Mesothelial cell of epicardium (in vitro differentiated cells): ENCODE data around the gene LNPEP. TPM values are rescaled to one million over a fixed set of nuclear protein-coding genes. Genes with fewer than 3 reads are reported as not detected.
A peak's percentile ranks its signal among the peaks of the same experiment; 100 is the strongest.

ENCODE experiments used
- DNase-seq, 2 experiments: peaks; one replicate each; pipeline ENCODE4 v3.0.0; 2021; ENCODE audit warnings: low spot score in 2 of 2; ENCODE audit not compliant: unreplicated experiment in 2 of 2
- H3K27ac Mint-ChIP-seq: 2 replicates; pipeline ENCODE4 v1.8.0; 2021; ENCODE audit warnings: mixed read lengths
- H3K27me3 Mint-ChIP-seq: 2 replicates; pipeline ENCODE4 v1.8.0; 2021; ENCODE audit warnings: low read depth, mixed read lengths
- H3K36me3 Mint-ChIP-seq: 2 replicates; pipeline ENCODE4 v1.8.0; 2021; ENCODE audit warnings: mixed read lengths
- H3K4me1 Mint-ChIP-seq: 2 replicates; pipeline ENCODE4 v1.8.0; 2021; ENCODE audit warnings: mixed read lengths
- H3K4me3 Mint-ChIP-seq: 2 replicates; pipeline ENCODE4 v1.8.0; 2021; ENCODE audit warnings: mild to moderate bottlenecking, moderate library complexity, mixed read lengths
- H3K9me3 Mint-ChIP-seq: 2 replicates; pipeline ENCODE4 v1.8.0; 2021; ENCODE audit warnings: mixed read lengths
- CTCF ChIP-seq: fragments of 200-600 bp; sonication (generic); IDR thresholded peaks from one replicate; pipeline ENCODE4 v1.5.0; 2021; ENCODE audit warnings: antibody characterized with exemption; ENCODE audit not compliant: unreplicated experiment
- total RNA-seq: library from RNA; stranded (reverse); gene quantifications from 3 replicates; pipeline ENCODE4 v1.2.1, GENCODE V29; 2021

Gene LNPEP
- total RNA-seq, 1 donor from 2014 or later, result 37.3 TPM

- H3K4me3 Mint-ChIP-seq, result no peak overlapping the region
- peaks cover 21% of the 10 kb centered on the region for H3K4me1 Mint-ChIP-seq
- H3K27ac Mint-ChIP-seq, result peak overlapping the region; percentile 76
- no peak for DNase-seq
- no peak for TF ChIP-seq CTCF
- H3K36me3 Mint-ChIP-seq, result peaks cover 16% of the 10 kb centered on the region
- H3K9me3 Mint-ChIP-seq, result no peaks in the 10 kb centered on the region
- H3K27me3 Mint-ChIP-seq, result no peaks in the 10 kb centered on the region
Observed at GRCh38 chr5:96984506-96985192, 48.8 kb downstream of the LNPEP start.

GRCh38 chr5:96986450-96986849 is 50.6 kb downstream of the LNPEP start:
- Mint-ChIP-seq H3K4me3 (no peak overlapping the region), H3K27me3 (no peaks in the 10 kb centered on the region), H3K4me1 (peaks cover 21% of the 10 kb centered on the region), H3K9me3 (peaks cover 5% of the 10 kb centered on the region), H3K27ac (no peak overlapping the region), H3K36me3 (peaks cover 22% of the 10 kb centered on the region)
- TF ChIP-seq CTCF, result no peak
- DNase-seq, result no peak

- TF ChIP-seq CTCF, result no peak
- no peak overlapping the region for H3K4me3 Mint-ChIP-seq
- peaks cover 32% of the 10 kb centered on the region for H3K36me3 Mint-ChIP-seq
- no peak overlapping the region for H3K27ac Mint-ChIP-seq
- peaks cover 3% of the 10 kb centered on the region for H3K4me1 Mint-ChIP-seq
- no peak for DNase-seq
- H3K9me3 Mint-ChIP-seq, result peaks cover 9% of the 10 kb centered on the region
- H3K27me3 Mint-ChIP-seq, result no peaks in the 10 kb centered on the region
Observed at GRCh38 chr5:96990102-96990501, 54.2 kb downstream of the LNPEP start.

GRCh38 chr5:96991708-96992107 is 55.8 kb downstream of the LNPEP start:
- Mint-ChIP-seq H3K27me3 (no peaks in the 10 kb centered on the region), H3K36me3 (peaks cover 30% of the 10 kb centered on the region), H3K27ac (no peak overlapping the region), H3K4me1 (peaks cover 3% of the 10 kb centered on the region), H3K4me3 (no peak overlapping the region), H3K9me3 (peaks cover 9% of the 10 kb centered on the region)
- no peak for TF ChIP-seq CTCF
- DNase-seq, result no peak

- Mint-ChIP-seq H3K4me3 (no peak overlapping the region), H3K9me3 (peaks cover 9% of the 10 kb centered on the region), H3K27ac (no peak overlapping the region), H3K27me3 (no peaks in the 10 kb centered on the region), H3K36me3 (peaks cover 32% of the 10 kb centered on the region), H3K4me1 (peaks cover 2% of the 10 kb centered on the region)
- no peak for TF ChIP-seq CTCF
- DNase-seq, result no peak
Observed at GRCh38 chr5:96993760-96994159, 57.9 kb downstream of the LNPEP start.
